Transverse colon (tissue), 4 donors: ENCODE data around the gene KY.

Experiments
- CTCF ChIP-seq, 5 experiments: fragments of 200-600 bp in 3 of 5; fragments of 450-650 bp in 2 of 5; sonication (generic) in 3 of 5; IDR thresholded peaks; 1 replicate in 2 of 5; 2 replicates in 3 of 5; pipeline ENCODE4 v1.5.1; 2016 to 2017; ENCODE audit warnings: antibody characterized with exemption in 5 of 5, inconsistent platforms in 3 of 5, mild to moderate bottlenecking in 2 of 5, moderate library complexity in 1 of 5
- EP300 ChIP-seq: sonication (generic); formaldehyde crosslinking; IDR thresholded peaks from one replicate; pipeline ENCODE4 v1.6.1; 2017; ENCODE audit warnings: antibody characterized with exemption, low read depth
- POLR2A ChIP-seq: fragments of 450-650 bp; IDR thresholded peaks from one replicate; pipeline ENCODE4 v1.6.1; 2016; ENCODE audit warnings: antibody characterized with exemption, mild to moderate bottlenecking, moderate library complexity
- POLR2AphosphoS5 ChIP-seq, 3 donors: sonication (generic); formaldehyde crosslinking; IDR thresholded peaks; one replicate each; pipeline ENCODE4 v1.6.1; 2016; ENCODE audit warnings: antibody characterized with exemption in 3 of 3

- TF ChIP-seq CTCF (IDR thresholded peaks at IDR 0.05) (no peak), POLR2A (no peak), POLR2AphosphoS5 (IDR thresholded peaks at IDR 0.05) (no peak), EP300 (no peak)
Measured at GRCh38 chr3:134568790-134569189, 82.0 kb downstream of the KY start.
